Measurements from ENCODE around the gene GGCX. TPM values are rescaled to one million over a fixed set of nuclear protein-coding genes. Genes with fewer than 3 reads are reported as not detected.

GGCX gene
- total and polyA plus RNA-seq, 2 of the 13 experiments (the other 11 are each of a cell fraction or from before 2014, with no cell fraction given): 72.5 to 103 TPM

- ChIA-PET CTCF (ENCODE audit: low intra/inter-chr PET ratio, low total read pairs) (interaction anchor here (3.9 to 4.8 kb wide), 2 partner anchors 132 to 162 kb away, joined by 41 to 45 read pairs; no protein-coding TSS in a partner anchor), POLR2A (interaction anchor here (0.8 to 20.8 kb wide), 6 partner anchors 12 to 199 kb away, joined by 3 to 645 read pairs (median 112); partner anchors contain the start of genes C2orf68, MAT2A, RETSAT and RNF181)
- intact Hi-C loops (cut with micrococcal nuclease; ENCODE audit: unreplicated experiment): loop anchor here (5.0 kb wide), 1 partner anchor 226 kb away; the partner anchor contains the start of gene TGOLN2
- Histone ChIP-seq H3K4me1 (ENCODE audit: insufficient read depth, low read length) (peaks cover 14% of the 10 kb centered on the region), H3K27me3 (ENCODE audit: control insufficient read depth in 1 of 2, insufficient read depth in 2 of 2, low read length in 2 of 2) (no peaks in the 10 kb centered on the region), H3K36me3 (replicated peaks in 1 of 2; ENCODE audit: control insufficient read depth in 1 of 2, insufficient read depth in 2 of 2, low read length in 2 of 2) (peaks cover 49 to 86% of the 10 kb centered on the region in 2 experiments), H3K9me3 (ENCODE audit: low read length) (no peaks in the 10 kb centered on the region), H2AFZ (ENCODE audit: low read length) (no peak overlapping the region), H3K9ac (ENCODE audit: insufficient read depth, low read depth, low read length) (no peak overlapping the region), H3K4me2 (ENCODE audit: low read depth, low read length) (no peak overlapping the region), H3K79me2 (ENCODE audit: insufficient read depth, low read length) (peaks cover 14% of the 10 kb centered on the region), H3K4me3 (replicated peaks in 1 of 3; ENCODE audit: insufficient read depth in 1 of 3, low read depth in 2 of 3, low read length in 3 of 3) (no peak overlapping the region), H4K20me1 (ENCODE audit: insufficient read depth, low read length) (peaks cover 9% of the 10 kb centered on the region; the same call in 1 of the 2 replicates), H3K27ac (ENCODE audit: extremely low read length, insufficient read depth, low read length) (no peak overlapping the region)
- no peak for ATAC-seq
- WGBS (ENCODE audit: low lambda C conversion rate): 87% methylated on average over 6 of the region's 6 CpGs
- in situ Hi-C loops (cut with HindIII; ENCODE audit: extremely low pct_ligation_motif_present, low pct_unique_long_range_greater_than_20kb): loop anchor here (5.0 kb wide), 2 partner anchors 131 to 161 kb away; no protein-coding TSS in a partner anchor
- no peak for DNase-seq (ENCODE audit: low spot score)
- BruUV-seq (replicated peaks): no TSS peak
- no peak for FAIRE-seq
- TF ChIP-seq ZKSCAN1 (IDR thresholded peaks at IDR 0.05; ENCODE audit: low read length): no peak
- no peak for TF ChIP-seq ZNF7 (CRISPR knock-in tag; IDR thresholded peaks at IDR 0.05)
- TF ChIP-seq ZNF552 (CRISPR knock-in tag; IDR thresholded peaks at IDR 0.05; ENCODE audit: borderline replicate concordance): no peak
- no peak for TF ChIP-seq ZNF800 (CRISPR knock-in tag; IDR thresholded peaks at IDR 0.05)
- TF ChIP-seq, protein P1, sequence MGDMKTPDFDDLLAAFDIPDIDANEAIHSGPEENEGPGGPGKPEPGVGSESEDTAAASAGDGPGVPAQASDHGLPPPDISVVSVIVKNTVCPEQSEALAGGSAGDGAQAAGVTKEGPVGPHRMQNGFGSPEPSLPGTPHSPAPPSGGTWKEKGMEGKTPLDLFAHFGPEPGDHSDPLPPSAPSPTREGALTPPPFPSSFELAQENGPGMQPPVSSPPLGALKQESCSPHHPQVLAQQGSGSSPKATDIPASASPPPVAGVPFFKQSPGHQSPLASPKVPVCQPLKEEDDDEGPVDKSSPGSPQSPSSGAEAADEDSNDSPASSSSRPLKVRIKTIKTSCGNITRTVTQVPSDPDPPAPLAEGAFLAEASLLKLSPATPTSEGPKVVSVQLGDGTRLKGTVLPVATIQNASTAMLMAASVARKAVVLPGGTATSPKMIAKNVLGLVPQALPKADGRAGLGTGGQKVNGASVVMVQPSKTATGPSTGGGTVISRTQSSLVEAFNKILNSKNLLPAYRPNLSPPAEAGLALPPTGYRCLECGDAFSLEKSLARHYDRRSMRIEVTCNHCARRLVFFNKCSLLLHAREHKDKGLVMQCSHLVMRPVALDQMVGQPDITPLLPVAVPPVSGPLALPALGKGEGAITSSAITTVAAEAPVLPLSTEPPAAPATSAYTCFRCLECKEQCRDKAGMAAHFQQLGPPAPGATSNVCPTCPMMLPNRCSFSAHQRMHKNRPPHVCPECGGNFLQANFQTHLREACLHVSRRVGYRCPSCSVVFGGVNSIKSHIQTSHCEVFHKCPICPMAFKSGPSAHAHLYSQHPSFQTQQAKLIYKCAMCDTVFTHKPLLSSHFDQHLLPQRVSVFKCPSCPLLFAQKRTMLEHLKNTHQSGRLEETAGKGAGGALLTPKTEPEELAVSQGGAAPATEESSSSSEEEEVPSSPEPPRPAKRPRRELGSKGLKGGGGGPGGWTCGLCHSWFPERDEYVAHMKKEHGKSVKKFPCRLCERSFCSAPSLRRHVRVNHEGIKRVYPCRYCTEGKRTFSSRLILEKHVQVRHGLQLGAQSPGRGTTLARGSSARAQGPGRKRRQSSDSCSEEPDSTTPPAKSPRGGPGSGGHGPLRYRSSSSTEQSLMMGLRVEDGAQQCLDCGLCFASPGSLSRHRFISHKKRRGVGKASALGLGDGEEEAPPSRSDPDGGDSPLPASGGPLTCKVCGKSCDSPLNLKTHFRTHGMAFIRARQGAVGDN (CRISPR knock-in tag; IDR thresholded peaks at IDR 0.05): 0 out of 2 replicates have a peak, but pooled peaks have one; percentile 13
- TF ChIP-seq, protein P2, sequence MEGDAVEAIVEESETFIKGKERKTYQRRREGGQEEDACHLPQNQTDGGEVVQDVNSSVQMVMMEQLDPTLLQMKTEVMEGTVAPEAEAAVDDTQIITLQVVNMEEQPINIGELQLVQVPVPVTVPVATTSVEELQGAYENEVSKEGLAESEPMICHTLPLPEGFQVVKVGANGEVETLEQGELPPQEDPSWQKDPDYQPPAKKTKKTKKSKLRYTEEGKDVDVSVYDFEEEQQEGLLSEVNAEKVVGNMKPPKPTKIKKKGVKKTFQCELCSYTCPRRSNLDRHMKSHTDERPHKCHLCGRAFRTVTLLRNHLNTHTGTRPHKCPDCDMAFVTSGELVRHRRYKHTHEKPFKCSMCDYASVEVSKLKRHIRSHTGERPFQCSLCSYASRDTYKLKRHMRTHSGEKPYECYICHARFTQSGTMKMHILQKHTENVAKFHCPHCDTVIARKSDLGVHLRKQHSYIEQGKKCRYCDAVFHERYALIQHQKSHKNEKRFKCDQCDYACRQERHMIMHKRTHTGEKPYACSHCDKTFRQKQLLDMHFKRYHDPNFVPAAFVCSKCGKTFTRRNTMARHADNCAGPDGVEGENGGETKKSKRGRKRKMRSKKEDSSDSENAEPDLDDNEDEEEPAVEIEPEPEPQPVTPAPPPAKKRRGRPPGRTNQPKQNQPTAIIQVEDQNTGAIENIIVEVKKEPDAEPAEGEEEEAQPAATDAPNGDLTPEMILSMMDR (CRISPR knock-in tag; IDR thresholded peaks at IDR 0.05): no peak
- no peak for TF ChIP-seq ERF (CRISPR knock-in tag; IDR thresholded peaks at IDR 0.05)
- no peak for TF ChIP-seq GABPA (IDR thresholded peaks at IDR 0.05; ENCODE audit: low read depth, low read length)
- no peak for TF ChIP-seq GABPA (CRISPR knock-in tag; IDR thresholded peaks at IDR 0.05; ENCODE audit: low read depth)
- TF ChIP-seq ZFP36L2 (CRISPR knock-in tag; IDR thresholded peaks at IDR 0.05): no peak
- no peak for TF ChIP-seq ZNF547 (CRISPR knock-in tag; IDR thresholded peaks at IDR 0.05)
- TF ChIP-seq HNRNPK (IDR thresholded peaks at IDR 0.05; ENCODE audit: low read depth, low read length, poor library complexity, severe bottlenecking): no peak
- no peak for TF ChIP-seq MEIS1 (CRISPR knock-in tag; IDR thresholded peaks at IDR 0.05; ENCODE audit: borderline replicate concordance)
- 0 out of 2 replicates have a peak, but pooled peaks have one; percentile 14 for TF ChIP-seq ZC3H13 (CRISPR knock-in tag; IDR thresholded peaks at IDR 0.05)
Observed at GRCh38 chr2:85553184-85553583, 8.1 kb downstream of the GGCX start.

Measured in HepG2 (cell line).